HG03095 (cell line): ENCODE data around the gene PRKCA.

ENCODE experiments used
- ATAC-seq: cut with Tn5 transposase; IDR thresholded peaks from one replicate; pipeline ENCODE4 v1.9.1; 2021; ENCODE audit warnings: moderate library complexity; ENCODE audit not compliant: unreplicated experiment

The PRKCA gene

DNA sequence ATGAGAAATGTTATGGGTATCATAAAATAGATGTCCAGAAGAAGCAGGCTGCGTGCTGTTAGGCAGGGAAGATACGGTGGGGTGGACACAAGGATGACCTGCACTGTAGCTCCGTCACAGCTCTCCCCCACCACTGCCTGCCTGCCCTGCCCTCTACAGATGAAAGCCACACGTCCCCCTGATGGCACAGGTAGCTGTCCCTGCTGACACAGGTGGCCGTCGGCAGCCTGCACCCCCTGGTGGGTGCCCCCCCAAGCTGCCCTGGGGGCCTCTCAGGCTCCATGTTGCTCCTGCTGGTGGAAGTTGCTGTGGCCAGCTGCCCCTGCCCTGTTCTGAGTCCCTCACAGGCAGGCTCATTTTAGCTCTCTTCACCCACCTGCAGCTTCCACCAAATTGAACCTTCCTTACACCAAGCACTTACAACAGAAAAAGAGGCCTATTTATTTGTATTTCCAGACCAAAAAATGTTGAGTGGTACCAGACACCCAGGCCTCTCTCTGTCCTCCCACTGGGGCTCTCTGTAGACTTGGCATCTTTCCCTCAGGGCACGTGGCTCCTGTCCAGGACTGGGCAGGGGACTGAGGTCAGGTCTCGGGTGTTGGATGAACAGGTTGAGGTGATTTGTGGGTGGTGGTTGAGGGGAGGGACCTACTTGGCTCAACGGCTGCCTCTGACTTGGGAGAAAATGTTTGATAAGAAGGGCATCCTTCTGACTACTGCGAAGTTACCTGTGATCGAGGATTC lies 482.4 kb downstream of the PRKCA start:
- no peak for ATAC-seq

DNA sequence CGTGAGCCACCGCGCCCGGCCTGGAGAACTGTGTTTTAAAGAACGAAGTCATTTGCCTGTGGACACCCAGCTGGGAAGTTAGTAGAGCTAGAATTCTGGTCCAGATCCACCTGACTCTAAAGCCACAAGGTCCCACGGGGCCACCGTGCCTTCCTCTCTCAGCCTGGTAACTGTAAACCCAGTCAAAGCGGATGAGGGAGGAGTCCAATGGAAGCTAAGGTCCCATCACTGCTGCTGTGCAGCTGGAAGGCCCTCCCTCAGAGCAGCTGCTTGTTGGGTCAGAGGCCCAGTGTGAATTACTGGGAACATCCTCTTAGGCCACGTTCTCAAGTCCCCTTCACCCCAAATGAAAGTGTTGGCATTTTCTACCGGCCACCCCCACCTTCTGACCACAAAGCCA lies 483.7 kb downstream of the PRKCA start:
- no peak for ATAC-seq

GRCh38 chr17:66787914-66788313 lies 485.5 kb downstream of the PRKCA start:
- no peak for ATAC-seq

GRCh38 chr17:66789093-66789492 lies 486.7 kb downstream of the PRKCA start:
- ATAC-seq = no peak

GRCh38 chr17:66789961-66790437 lies 487.6 kb downstream of the PRKCA start:
- ATAC-seq = no peak

DNA sequence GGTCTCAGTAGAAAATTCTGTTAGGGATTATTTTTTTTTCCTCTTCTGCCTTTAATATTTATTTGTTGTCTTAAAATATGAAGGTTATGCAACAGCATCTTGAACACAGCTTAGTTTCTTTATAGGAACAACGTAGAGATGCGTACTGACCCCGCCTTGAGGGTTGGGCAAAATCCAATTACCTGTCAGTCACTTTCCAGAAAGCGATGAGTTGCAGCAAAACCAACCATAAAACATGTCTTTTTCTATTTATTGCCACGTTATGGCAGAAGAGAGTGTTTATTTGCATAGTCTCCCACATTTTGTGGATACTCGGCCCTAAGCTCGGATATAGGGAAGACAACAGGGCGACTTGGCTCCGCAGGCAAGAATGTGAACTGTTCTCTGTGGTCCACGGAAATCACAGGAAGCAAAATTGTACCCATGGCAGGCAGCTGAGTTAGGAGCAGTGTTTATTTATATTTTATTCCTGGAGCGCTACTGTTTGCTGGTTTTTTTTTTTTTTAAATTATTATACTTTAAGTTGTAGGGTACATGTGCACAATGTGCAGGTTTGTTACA lies 488.2 kb downstream of the PRKCA start:
- no peak for ATAC-seq

DNA sequence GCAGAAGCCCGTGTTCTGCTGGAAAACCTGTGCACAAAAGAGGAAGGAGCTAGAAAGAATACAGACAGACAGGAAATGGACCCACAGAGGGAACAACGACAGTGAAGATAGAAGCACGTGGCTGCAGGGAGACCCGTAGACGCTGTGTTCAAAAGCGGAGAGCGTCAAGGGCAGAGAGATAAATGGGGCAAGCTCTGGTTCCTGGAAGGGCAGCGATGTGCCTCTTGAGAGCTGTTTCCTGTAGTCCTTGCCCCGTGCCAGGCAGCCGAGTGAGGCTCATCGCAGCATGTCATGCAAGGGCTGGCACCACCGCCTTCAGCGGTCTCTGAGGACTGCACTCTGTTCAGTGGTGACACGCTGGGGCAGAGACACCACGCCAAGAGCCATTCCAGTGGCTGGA lies 488.9 kb downstream of the PRKCA start:
- no peak for ATAC-seq

DNA sequence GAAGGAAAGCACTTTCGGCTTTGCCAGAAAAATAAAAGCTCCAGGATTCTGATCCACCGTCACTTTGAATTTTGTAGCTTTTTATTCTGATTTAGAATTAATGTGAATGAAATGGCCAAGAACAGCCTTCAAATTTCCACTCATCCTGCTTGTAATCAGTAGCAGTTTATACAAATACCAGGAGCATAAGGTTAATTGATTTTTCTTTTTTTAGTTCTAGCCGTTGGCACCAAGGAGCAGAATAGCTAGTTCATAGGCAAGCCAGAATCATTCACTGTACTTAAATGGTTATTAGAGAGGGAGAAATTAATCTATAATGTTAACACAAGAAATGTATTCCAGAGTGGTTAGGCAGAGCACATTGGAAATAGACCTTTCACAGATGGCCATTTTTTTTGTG lies 491.4 kb downstream of the PRKCA start:
- ATAC-seq = no peak

DNA sequence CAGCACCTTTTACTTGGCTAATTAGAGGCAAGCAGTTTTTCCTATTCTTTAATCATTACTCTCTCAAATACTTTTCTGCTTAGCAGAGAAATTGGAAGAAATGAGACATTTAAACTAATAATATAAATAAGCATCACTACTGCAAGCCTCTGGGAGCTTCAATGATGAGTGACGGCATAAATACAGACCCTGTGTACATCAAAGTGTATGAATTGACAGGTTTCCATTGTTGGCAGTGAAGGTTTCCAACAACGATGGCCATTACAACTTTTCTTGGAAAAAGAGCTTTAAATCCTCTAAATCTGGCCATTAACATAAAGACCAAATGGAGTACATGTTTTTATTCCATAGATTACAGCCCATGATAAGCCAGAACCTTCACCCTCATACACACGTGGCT lies 493.1 kb downstream of the PRKCA start:
- ATAC-seq = no peak

DNA sequence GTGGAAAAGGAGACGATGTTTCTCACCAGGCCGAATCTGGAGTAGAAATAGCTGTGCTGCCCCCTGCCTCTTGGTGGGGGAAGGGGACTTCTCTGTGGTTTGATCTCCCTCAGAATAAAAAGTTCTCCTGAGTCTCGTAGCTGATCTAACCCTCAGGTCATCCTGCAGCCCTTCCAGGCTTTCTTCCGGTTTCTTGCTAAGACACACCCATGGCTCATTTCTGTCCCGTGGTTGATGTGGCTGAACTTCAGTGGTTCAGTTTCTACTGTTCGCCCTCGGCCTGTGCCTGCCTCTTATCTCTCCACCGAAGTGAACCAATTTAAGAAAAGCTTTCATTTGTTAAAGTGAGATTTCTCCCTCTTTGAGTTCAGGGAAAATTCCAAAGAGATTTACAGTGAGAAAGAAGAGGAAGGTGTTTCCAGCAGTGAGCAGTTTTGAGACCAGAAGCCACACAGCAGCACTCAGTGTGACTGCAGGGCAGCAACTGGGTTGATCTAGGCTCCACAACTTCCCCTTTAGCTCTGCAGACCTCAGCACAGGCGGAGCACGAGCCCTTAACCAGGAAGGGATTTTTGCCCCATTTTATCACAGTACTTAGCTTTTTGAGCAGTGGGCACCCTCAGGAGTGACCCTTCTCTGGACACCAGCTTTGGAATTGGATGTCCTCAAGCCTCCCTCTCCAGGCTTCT lies 497.6 kb downstream of the PRKCA start:
- ATAC-seq = no peak

DNA sequence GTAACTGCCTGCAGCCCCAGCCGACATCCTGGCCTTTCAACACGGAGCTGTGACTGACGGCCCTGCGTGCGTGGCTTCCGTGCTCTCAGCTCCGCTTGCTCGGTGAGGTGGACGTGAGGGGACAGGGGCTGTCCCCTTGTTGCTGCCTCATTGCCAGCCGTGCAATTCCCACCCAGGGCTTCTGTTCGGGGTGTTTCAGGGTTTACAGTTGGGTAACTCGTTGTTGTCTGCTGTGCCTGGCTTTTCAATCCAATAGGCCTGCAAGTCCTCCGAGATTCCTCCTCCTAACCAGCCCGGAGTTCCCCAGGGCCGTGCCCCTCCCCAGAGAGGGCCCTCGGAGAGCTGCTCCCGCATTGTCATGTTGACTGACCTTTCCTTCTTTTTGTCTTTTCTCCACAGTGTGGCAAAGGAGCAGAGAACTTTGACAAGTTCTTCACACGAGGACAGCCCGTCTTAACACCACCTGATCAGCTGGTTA lies 501.1 kb downstream of the PRKCA start:
- ATAC-seq = no peak

GRCh38 chr17:66805567-66805966 lies 503.2 kb downstream of the PRKCA start:
- no peak for ATAC-seq

GRCh38 chr17:66807182-66807581 lies 504.8 kb downstream of the PRKCA start:
- ATAC-seq = no peak

- ATAC-seq = no peak
Measured at GRCh38 chr17:66809408-66809807, 507.0 kb downstream of the PRKCA start.

GRCh38 chr17:66810951-66811682 lies 508.7 kb downstream of the PRKCA start:
- ATAC-seq = no peak

DNA sequence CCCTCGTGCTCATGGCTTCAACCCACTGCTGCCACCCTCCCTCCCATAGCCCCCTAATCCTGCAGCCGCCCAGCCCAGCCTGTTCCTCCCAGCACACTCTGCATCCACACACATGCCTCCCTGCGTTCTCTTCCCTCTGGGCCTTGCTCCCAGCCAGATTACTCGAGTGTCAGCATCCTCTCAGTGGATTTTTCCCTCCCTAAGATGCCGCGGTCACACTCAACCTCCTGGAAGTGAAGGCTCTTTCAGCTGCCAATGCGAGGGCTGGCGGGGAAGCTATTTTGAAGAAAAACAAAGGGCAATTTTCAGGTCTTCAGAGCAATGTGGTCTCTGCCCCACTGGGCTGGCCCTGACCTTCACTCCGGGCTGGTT lies 509.3 kb downstream of the PRKCA start:
- no peak for ATAC-seq

DNA sequence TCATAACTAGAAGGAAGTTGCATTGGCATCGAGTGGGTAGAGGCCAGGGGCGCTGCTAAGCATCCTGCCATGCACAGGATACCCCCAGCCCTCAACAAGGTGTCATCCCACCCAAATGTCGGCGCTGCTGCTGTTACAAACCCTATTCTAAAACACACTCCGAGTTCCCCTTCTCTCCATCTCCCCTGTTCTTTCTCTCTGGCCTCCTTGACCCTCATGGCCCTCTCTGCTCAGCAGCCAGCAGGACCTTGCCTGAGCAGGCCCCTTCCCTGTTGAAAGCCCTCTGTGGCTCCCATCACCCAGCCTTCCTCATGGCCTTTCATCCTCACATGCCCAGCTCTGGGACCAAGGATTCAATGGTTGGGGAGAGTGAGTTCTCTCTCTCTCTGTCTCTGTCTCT lies 510.2 kb downstream of the PRKCA start:
- no peak for ATAC-seq

DNA sequence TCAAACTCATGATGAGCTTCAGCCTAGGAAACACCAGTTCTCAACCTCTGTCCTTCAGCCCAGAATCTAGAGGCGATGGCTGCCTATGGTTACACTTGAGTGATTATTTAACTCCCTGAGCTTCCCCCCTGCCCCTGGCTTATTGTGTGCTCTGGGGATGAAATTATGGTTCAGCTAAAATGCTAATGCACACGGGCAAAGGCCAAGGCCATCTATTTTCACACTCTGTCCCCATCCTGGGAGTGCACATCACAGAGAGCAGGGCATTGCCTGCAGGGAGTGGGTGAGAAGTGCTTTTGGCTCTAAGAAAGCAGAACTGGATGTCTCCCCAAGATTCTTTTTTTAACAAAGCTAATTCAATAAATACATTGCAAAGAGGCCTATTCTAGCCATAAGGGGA lies 510.9 kb downstream of the PRKCA start:
- no peak for ATAC-seq

DNA sequence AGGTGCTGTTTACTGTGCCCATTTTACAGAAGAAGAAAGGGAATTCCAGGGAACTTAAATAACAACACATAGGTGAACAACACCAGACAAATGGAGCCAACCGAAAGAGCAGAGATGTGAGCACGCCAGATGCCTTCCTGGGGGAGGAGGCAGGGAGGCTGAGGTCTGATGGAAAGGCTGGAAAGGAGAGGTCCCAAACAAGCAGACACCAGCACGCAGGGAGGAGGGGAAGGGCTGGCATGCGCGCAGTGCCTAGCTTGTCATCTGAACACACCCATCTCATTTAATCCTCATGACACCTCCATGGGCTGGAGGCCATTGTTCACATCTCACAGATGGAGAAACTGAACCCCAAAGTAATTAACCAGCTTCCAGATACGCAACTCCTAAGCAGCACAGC lies 511.6 kb downstream of the PRKCA start:
- no peak for ATAC-seq

- ATAC-seq = no peak
Measured at GRCh38 chr17:66814570-66814969, 512.2 kb downstream of the PRKCA start.

GRCh38 chr17:66817750-66818149 lies 515.3 kb downstream of the PRKCA start:
- no peak for ATAC-seq
